GM13977 (cell line): ENCODE measurements around the gene CACNA1H.

Experiments used
- DNase-seq: peaks from one replicate; pipeline ENCODE4 v3.0.0; 2012; ENCODE audit warnings: low spot score
- in situ Hi-C: fragments of 300-500 bp; cut with MboI; formaldehyde crosslinking; loops from one replicate; pipeline ENCODE4 v1.12.0; 2022; ENCODE audit warnings: low sequenced_read_pairs, low pct_unique_long_range_greater_than_20kb, mixed read lengths, inconsistent platforms; ENCODE audit not compliant: unreplicated experiment
- TF ChIP-seq, protein P1 (sequence below): IDR thresholded peaks from 2 replicates; pipeline ENCODE4 v1.5.1; 2012; ENCODE audit warnings: mild to moderate bottlenecking, control low read depth; ENCODE audit not compliant: insufficient read depth; ENCODE audit errors: extremely low read depth, missing control alignments

The CACNA1H gene

GRCh38 chr16:1108299-1109252, 44.3 kb upstream of the CACNA1H start:
- in situ Hi-C loops, result no loop called here
- no peak for DNase-seq
- TF ChIP-seq, protein P1, sequence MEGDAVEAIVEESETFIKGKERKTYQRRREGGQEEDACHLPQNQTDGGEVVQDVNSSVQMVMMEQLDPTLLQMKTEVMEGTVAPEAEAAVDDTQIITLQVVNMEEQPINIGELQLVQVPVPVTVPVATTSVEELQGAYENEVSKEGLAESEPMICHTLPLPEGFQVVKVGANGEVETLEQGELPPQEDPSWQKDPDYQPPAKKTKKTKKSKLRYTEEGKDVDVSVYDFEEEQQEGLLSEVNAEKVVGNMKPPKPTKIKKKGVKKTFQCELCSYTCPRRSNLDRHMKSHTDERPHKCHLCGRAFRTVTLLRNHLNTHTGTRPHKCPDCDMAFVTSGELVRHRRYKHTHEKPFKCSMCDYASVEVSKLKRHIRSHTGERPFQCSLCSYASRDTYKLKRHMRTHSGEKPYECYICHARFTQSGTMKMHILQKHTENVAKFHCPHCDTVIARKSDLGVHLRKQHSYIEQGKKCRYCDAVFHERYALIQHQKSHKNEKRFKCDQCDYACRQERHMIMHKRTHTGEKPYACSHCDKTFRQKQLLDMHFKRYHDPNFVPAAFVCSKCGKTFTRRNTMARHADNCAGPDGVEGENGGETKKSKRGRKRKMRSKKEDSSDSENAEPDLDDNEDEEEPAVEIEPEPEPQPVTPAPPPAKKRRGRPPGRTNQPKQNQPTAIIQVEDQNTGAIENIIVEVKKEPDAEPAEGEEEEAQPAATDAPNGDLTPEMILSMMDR, result no peak

DNA sequence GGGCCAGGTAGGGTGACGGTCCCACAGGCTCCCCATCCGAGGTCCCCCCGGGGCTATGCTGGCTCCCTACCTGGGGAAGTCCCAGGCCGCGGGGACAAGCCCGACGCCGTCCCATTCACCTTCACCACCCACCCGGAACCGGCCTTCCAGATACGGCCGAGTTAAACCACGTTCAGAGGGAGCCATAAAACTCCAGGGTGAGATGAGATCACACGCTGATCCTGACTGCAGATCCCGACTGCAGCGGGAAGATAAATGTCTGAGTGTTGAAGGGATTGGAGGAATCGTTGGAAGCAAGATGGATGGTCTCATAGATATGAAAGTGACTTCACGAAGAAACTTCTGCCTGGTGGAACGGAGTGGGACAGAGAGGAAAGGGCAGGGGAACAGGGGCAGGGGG, 43.3 kb upstream of the CACNA1H start:
- DNase-seq, result no peak
- TF ChIP-seq, protein P1, result no peak
- in situ Hi-C loops, result loop anchor here (10.0 kb wide), 1 partner anchor 295 kb away; no protein-coding TSS in a partner anchor

DNA sequence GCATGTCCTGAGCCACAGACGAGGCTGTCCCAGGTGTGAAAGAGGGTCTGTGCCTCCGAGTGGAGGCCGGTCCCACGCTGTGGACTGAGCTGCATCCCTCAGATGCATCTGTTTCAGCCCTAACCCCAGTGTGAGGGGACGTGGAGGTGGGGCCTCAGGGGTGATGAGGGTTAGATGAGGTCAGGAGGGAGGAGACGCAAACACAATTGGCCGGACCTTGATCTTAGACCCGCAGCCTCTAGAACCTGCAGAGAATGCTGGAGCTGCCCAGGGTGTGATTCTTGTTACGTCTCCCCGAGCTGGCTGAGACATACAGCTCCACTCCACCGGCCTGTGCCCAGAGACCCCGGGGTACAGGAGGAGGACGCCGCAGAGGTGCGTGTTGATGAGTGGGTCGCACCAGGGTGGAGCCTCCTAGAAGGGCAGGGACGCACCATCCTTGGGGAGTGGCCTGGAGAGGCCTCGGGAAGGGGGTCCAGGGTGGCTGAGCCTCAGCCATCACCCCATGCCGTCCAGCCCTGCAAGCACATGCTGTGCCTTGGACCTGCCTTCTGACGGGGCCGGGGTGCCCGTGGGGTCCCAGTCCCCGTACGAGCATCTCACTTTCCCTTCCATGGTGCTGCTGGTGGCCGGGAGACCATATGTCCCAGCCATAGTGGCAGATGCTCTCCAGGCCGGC, 40.3 kb upstream of the CACNA1H start:
- in situ Hi-C loops, result loop anchor here (10.0 kb wide), 1 partner anchor 298 kb away; no protein-coding TSS in a partner anchor
- TF ChIP-seq, protein P1, result no peak
- no peak for DNase-seq

DNA sequence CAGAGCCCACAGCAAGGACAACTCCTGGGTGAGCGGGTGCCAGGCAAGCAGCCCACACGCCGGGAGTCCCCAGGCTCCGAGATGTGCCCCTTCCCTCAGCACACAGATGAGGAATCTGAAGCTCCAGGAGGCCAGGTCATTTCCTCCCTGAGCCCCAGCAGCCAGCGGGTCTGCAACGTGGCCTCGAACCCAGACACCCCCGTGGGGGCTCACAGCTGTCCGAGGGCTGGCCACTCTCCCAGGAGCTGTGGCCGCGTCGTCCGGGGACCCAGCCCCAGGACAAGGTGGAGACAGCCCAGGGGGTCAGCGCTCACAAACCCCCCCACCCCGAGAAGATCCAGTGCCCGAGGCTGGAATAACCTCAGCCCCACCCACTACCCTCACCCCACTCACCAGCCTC, 39.4 kb upstream of the CACNA1H start:
- TF ChIP-seq, protein P1, result no peak
- in situ Hi-C loops, result loop anchor here (10.0 kb wide), 1 partner anchor 299 kb away; no protein-coding TSS in a partner anchor
- DNase-seq, result no peak

- no peak for DNase-seq
- TF ChIP-seq, protein P1, result no peak
- in situ Hi-C loops, result loop anchor here (10.0 kb wide), 1 partner anchor 299 kb away; no protein-coding TSS in a partner anchor
Observed at GRCh38 chr16:1113889-1114526, 38.9 kb upstream of the CACNA1H start.

GRCh38 chr16:1116693-1117077, 36.2 kb upstream of the CACNA1H start:
- no peak for DNase-seq
- TF ChIP-seq, protein P1, result no peak
- in situ Hi-C loops, result loop anchor here (10.0 kb wide), 1 partner anchor 302 kb away; no protein-coding TSS in a partner anchor
